HepG2 (cell line): ENCODE measurements around the gene TSSK3. TPM values are rescaled to one million over a fixed set of nuclear protein-coding genes. Genes with fewer than 3 reads are reported as not detected.

Experiments
- ASH2L ChIP-seq: fragments of 300-600, 200-600 bp; sonication (generic); IDR thresholded peaks from 2 replicates; pipeline ENCODE4 v1.7.0; 2017; ENCODE audit warnings: low read depth, mild to moderate bottlenecking, moderate library complexity, mixed read lengths, low read length; ENCODE audit not compliant: insufficient read length
- GLI4 ChIP-seq: sonication (generic); formaldehyde crosslinking; IDR thresholded peaks from 2 replicates; pipeline ENCODE4 v1.5.1; 2020; ENCODE audit warnings: missing genetic modification reagents, mild to moderate bottlenecking, moderate library complexity, borderline replicate concordance
- KDM3A ChIP-seq: IDR thresholded peaks from 2 replicates; pipeline ENCODE4 v1.6.1; 2018; ENCODE audit warnings: low read depth, missing compliant biosample characterization
- NAIF1 ChIP-seq: sonication (generic); formaldehyde crosslinking; IDR thresholded peaks from 2 replicates; pipeline ENCODE4 v1.5.0; 2020; ENCODE audit warnings: mild to moderate bottlenecking, missing genetic modification reagents, borderline replicate concordance
- NFE2 ChIP-seq: sonication (generic); formaldehyde crosslinking; IDR thresholded peaks from 2 replicates; pipeline ENCODE4 v1.4.0; 2020; ENCODE audit warnings: missing genetic modification reagents
- NFE2L2 ChIP-seq: fragments of 150-350 bp; IDR thresholded peaks from 2 replicates; pipeline ENCODE4 v1.6.1; 2014; ENCODE audit warnings: low read length
- PCBP2 ChIP-seq: fragments of 200-400 bp; formaldehyde crosslinking; optimal IDR thresholded peaks from 2 replicates; pipeline ENCODE3; 2018; ENCODE audit warnings: low read length, low read depth; ENCODE audit not compliant: poor library complexity, severe bottlenecking
- PHB2 ChIP-seq: fragments of 450-650 bp; IDR thresholded peaks from 2 replicates; pipeline ENCODE4 v1.6.1; 2018; ENCODE audit not compliant: partially characterized antibody
- POGZ ChIP-seq: sonication (generic); formaldehyde crosslinking; IDR thresholded peaks from 2 replicates; pipeline ENCODE4 v1.4.0; 2020; ENCODE audit warnings: mild to moderate bottlenecking, missing genetic modification reagents
- RAD21 ChIP-seq: fragments of 450-650 bp; formaldehyde crosslinking; IDR thresholded peaks from 2 replicates; pipeline ENCODE4 v1.5.0; 2020; ENCODE audit warnings: mild to moderate bottlenecking
- RBAK ChIP-seq: sonication (generic); formaldehyde crosslinking; IDR thresholded peaks from 2 replicates; pipeline ENCODE4 v1.5.1; 2020; ENCODE audit warnings: mild to moderate bottlenecking, missing genetic modification reagents
- REPIN1 ChIP-seq: sonication (generic); formaldehyde crosslinking; IDR thresholded peaks from 2 replicates; pipeline ENCODE4 v1.8.0; 2022; ENCODE audit warnings: missing genetic modification reagents, low read depth, mild to moderate bottlenecking, borderline replicate concordance
- SP1 ChIP-seq, 2 experiments: fragments of 450-650 bp in 1 of 2; sonication (generic) in 1 of 2; formaldehyde crosslinking in 1 of 2; IDR thresholded peaks; 2 replicates each; pipeline versions ENCODE4 v1.4.0 to v1.6.1; 2016 to 2020; ENCODE audit warnings: missing genetic modification reagents in 1 of 2
- STAG1 ChIP-seq: sonication (generic); formaldehyde crosslinking; IDR thresholded peaks from 2 replicates; pipeline ENCODE4 v1.4.0; 2020; ENCODE audit warnings: missing genetic modification reagents
- ZFP90 ChIP-seq: sonication (generic); formaldehyde crosslinking; IDR thresholded peaks from 2 replicates; pipeline ENCODE4 v1.8.0; 2022; ENCODE audit warnings: missing genetic modification reagents, mild to moderate bottlenecking, inconsistent platforms, borderline replicate concordance
- ZNF224 ChIP-seq: sonication (generic); formaldehyde crosslinking; IDR thresholded peaks from 2 replicates; pipeline ENCODE4 v1.5.0; 2020; ENCODE audit warnings: mild to moderate bottlenecking, missing genetic modification reagents
- ZNF264 ChIP-seq: sonication (generic); formaldehyde crosslinking; IDR thresholded peaks from 2 replicates; pipeline ENCODE4 v1.4.0; 2020; ENCODE audit warnings: missing genetic modification reagents
- ZNF776 ChIP-seq: sonication (generic); formaldehyde crosslinking; IDR thresholded peaks from 2 replicates; pipeline ENCODE4 v1.4.0; 2020; ENCODE audit warnings: mild to moderate bottlenecking, missing genetic modification reagents
- polyA plus RNA-seq, 8 experiments: library from polyadenylated mRNA; depleted of rRNA in 3 of 8; stranded (reverse) in 7 of 8; unstranded in 1 of 8; fragments of >200 nt; fragmentation: Illumina TruSeq in 4 of 8; extraction: Trizol in 4 of 8; gene quantifications; 2 replicates each; pipeline versions ENCODE4 v1.2.1 to v1.2.3, GENCODE V29; 2011 to 2016; ENCODE audit warnings: low read depth in 4 of 8, missing spikeins in 1 of 8, mixed read lengths in 1 of 8; ENCODE audit not compliant: insufficient read depth in 1 of 8
- total RNA-seq, 5 experiments: library from RNA; depleted of rRNA; stranded (reverse); fragments of >200 nt; fragmentation: Illumina TruSeq; extraction: Trizol; gene quantifications; 2 replicates each; pipeline ENCODE4 v1.2.3, GENCODE V29; 2016; ENCODE audit warnings: low read depth in 1 of 5
- TF ChIP-seq, protein P1 (sequence below): sonication (generic); formaldehyde crosslinking; IDR thresholded peaks from 2 replicates; pipeline ENCODE4 v1.4.0; 2020; ENCODE audit warnings: missing genetic modification reagents, borderline replicate concordance
- TF ChIP-seq, protein P2 (sequence below): IDR thresholded peaks from 2 replicates; pipeline ENCODE4 v1.6.1; 2018; ENCODE audit warnings: missing genetic modification reagents, mild to moderate bottlenecking, missing compliant biosample characterization
- TF ChIP-seq, protein P3 (sequence below): sonication (generic); formaldehyde crosslinking; IDR thresholded peaks from 2 replicates; pipeline ENCODE4 v1.4.0; 2020; ENCODE audit warnings: missing genetic modification reagents
- TF ChIP-seq, protein P4 (sequence below), 2 experiments: fragments of 450-650 bp in 1 of 2; sonication (generic) in 1 of 2; formaldehyde crosslinking; IDR thresholded peaks; 2 replicates each; pipeline versions ENCODE4 v1.5.0 to v1.8.0; 2020 to 2022; ENCODE audit warnings: mild to moderate bottlenecking in 1 of 2, missing genetic modification reagents in 1 of 2
- TF ChIP-seq, protein P5 (sequence below): IDR thresholded peaks from 2 replicates; pipeline ENCODE4 v1.6.1; 2016; ENCODE audit warnings: missing biosample characterization, missing genetic modification reagents, low read depth

Gene TSSK3
- total and polyA plus RNA-seq, 2 of the 13 experiments (the other 11 are each of a cell fraction or from before 2014, with no cell fraction given), result 1.0 to 1.1 TPM

DNA sequence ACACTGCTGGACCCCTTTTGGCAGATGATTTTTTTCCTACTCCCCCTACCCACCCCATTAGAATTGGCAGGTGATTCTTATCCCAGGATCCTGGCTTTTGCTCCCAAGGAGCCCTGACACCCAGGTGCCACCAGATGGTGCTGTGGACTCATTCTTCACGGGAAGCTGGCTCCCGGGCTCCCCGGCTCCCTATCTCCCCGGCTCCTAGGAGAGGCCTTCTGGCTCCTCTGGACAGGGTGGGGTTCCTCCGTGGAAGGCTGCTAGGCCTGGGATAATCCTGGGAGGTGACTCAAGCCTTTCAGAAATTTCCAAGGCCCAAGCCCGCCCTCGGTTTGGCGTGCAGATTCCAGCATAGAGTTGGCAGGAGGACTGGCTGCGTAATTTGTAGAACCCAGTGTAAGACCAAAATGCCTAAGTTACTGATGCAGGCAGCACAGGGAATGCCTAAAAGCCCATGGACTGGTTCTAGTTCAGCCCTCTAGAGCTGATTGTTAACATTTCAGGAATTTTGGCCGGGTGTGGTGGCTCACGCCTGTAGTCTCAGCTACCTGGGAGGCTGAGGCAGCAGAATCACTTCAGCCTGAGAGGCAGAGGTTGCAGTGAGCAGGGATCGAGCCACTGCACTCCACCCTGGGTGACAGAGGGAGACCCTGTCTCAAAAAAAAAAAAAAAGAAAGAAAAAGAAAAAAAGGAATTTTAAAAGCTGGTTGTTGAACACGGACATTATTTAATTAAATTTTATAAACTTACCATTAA, 38.7 kb downstream of the TSSK3 start (continued):
- TF ChIP-seq NAIF1 (CRISPR knock-in tag), result no peak
- TF ChIP-seq PCBP2, result no peak
- TF ChIP-seq, protein P1, sequence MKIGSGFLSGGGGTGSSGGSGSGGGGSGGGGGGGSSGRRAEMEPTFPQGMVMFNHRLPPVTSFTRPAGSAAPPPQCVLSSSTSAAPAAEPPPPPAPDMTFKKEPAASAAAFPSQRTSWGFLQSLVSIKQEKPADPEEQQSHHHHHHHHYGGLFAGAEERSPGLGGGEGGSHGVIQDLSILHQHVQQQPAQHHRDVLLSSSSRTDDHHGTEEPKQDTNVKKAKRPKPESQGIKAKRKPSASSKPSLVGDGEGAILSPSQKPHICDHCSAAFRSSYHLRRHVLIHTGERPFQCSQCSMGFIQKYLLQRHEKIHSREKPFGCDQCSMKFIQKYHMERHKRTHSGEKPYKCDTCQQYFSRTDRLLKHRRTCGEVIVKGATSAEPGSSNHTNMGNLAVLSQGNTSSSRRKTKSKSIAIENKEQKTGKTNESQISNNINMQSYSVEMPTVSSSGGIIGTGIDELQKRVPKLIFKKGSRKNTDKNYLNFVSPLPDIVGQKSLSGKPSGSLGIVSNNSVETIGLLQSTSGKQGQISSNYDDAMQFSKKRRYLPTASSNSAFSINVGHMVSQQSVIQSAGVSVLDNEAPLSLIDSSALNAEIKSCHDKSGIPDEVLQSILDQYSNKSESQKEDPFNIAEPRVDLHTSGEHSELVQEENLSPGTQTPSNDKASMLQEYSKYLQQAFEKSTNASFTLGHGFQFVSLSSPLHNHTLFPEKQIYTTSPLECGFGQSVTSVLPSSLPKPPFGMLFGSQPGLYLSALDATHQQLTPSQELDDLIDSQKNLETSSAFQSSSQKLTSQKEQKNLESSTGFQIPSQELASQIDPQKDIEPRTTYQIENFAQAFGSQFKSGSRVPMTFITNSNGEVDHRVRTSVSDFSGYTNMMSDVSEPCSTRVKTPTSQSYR (CRISPR knock-in tag), result no peak
- no peak for TF ChIP-seq ZNF776
- no peak for TF ChIP-seq NFE2 (CRISPR knock-in tag)
- TF ChIP-seq RAD21, result peak; percentile 85
- TF ChIP-seq, protein P2, sequence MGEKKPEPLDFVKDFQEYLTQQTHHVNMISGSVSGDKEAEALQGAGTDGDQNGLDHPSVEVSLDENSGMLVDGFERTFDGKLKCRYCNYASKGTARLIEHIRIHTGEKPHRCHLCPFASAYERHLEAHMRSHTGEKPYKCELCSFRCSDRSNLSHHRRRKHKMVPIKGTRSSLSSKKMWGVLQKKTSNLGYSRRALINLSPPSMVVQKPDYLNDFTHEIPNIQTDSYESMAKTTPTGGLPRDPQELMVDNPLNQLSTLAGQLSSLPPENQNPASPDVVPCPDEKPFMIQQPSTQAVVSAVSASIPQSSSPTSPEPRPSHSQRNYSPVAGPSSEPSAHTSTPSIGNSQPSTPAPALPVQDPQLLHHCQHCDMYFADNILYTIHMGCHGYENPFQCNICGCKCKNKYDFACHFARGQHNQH, result peak; percentile 32; the same call in 1 of the 2 replicates
- TF ChIP-seq, protein P3, sequence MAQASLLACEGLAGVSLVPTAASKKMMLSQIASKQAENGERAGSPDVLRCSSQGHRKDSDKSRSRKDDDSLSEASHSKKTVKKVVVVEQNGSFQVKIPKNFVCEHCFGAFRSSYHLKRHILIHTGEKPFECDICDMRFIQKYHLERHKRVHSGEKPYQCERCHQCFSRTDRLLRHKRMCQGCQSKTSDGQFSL (CRISPR knock-in tag), result no peak
- TF ChIP-seq RBAK (CRISPR knock-in tag), result no peak
- 0 out of 2 replicates have a peak, but pooled peaks have one; percentile 55 for TF ChIP-seq KDM3A (CRISPR knock-in tag)
- TF ChIP-seq GLI4 (CRISPR knock-in tag), result no peak
- no peak for TF ChIP-seq ZFP90 (CRISPR knock-in tag)
- no peak for TF ChIP-seq POGZ (CRISPR knock-in tag)
- peak; percentile 82 for TF ChIP-seq STAG1 (CRISPR knock-in tag)
- no peak for TF ChIP-seq PHB2
- TF ChIP-seq, protein P4, sequence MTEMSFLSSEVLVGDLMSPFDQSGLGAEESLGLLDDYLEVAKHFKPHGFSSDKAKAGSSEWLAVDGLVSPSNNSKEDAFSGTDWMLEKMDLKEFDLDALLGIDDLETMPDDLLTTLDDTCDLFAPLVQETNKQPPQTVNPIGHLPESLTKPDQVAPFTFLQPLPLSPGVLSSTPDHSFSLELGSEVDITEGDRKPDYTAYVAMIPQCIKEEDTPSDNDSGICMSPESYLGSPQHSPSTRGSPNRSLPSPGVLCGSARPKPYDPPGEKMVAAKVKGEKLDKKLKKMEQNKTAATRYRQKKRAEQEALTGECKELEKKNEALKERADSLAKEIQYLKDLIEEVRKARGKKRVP (CRISPR knock-in tag; IDR thresholded peaks at IDR 0.05), result no peak
- TF ChIP-seq ZNF264 (CRISPR knock-in tag), result no peak
- no peak for TF ChIP-seq SP1 (IDR thresholded peaks at IDR 0.05)
- no peak for TF ChIP-seq SP1 (CRISPR knock-in tag; IDR thresholded peaks at IDR 0.05)
- 0 out of 2 replicates have a peak, but pooled peaks have one; percentile 34 for TF ChIP-seq REPIN1 (CRISPR knock-in tag)
- TF ChIP-seq ASH2L, result peak; percentile 53
- TF ChIP-seq ZNF224, result 0 out of 2 replicates have a peak, but pooled peaks have one; percentile 46
- TF ChIP-seq, protein P5, sequence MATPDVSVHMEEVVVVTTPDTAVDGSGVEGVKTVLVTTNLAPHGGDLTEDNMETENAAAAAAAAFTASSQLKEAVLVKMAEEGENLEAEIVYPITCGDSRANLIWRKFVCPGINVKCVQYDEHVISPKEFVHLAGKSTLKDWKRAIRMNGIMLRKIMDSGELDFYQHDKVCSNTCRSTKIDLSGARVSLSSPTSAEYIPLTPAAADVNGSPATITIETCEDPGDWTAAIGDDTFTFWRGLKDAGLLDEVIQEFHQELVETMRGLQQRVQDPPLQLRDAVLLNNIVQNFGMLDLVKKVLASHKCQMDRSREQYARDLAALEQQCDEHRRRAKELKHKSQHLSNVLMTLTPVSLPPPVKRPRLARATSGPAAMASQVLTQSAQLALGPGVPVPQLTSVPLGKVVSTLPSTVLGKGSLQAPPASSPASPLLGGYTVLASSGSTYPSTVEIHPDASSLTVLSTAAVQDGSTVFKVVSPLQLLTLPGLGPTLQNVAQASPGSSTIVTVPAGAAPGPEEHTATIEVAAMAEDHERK (CRISPR knock-in tag), result no peak
- TF ChIP-seq NFE2L2, result no peak
